NB4 (cell line): ENCODE measurements around the gene CADPS.

Experiments used
- DNase-seq: peaks from one replicate; pipeline ENCODE4 v3.0.0; 2010; ENCODE audit warnings: low read depth
- H3K4me3 ChIP-seq: one replicate; pipeline ENCODE4 v1.5.1; 2011; ENCODE audit warnings: mild to moderate bottlenecking, low read depth, low read length, moderate library complexity
- MAX ChIP-seq: IDR thresholded peaks from 2 replicates; pipeline ENCODE4 v1.6.1; 2011; ENCODE audit warnings: low read depth, low read length
- MYC ChIP-seq: IDR thresholded peaks from 2 replicates; pipeline ENCODE4 v1.6.1; 2011; ENCODE audit warnings: low read depth, low read length
- POLR2A ChIP-seq: IDR thresholded peaks from 2 replicates; pipeline ENCODE4 v1.6.1; 2011; ENCODE audit warnings: mild to moderate bottlenecking; ENCODE audit not compliant: insufficient read length; ENCODE audit errors: extremely low read depth
- TF ChIP-seq, protein P1 (sequence below): IDR thresholded peaks from one replicate; pipeline ENCODE4 v1.5.1; 2012; ENCODE audit warnings: low read depth, low read length

CADPS gene

GRCh38 chr3:62732183-62732904 lies 142.9 kb downstream of the CADPS start:
- TF ChIP-seq MAX: no peak
- no peak for TF ChIP-seq MYC
- TF ChIP-seq, protein P1, sequence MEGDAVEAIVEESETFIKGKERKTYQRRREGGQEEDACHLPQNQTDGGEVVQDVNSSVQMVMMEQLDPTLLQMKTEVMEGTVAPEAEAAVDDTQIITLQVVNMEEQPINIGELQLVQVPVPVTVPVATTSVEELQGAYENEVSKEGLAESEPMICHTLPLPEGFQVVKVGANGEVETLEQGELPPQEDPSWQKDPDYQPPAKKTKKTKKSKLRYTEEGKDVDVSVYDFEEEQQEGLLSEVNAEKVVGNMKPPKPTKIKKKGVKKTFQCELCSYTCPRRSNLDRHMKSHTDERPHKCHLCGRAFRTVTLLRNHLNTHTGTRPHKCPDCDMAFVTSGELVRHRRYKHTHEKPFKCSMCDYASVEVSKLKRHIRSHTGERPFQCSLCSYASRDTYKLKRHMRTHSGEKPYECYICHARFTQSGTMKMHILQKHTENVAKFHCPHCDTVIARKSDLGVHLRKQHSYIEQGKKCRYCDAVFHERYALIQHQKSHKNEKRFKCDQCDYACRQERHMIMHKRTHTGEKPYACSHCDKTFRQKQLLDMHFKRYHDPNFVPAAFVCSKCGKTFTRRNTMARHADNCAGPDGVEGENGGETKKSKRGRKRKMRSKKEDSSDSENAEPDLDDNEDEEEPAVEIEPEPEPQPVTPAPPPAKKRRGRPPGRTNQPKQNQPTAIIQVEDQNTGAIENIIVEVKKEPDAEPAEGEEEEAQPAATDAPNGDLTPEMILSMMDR: no peak
- DNase-seq: no peak
- H3K4me3 ChIP-seq: no peak overlapping the region

GRCh38 chr3:62727981-62728380 lies 147.2 kb downstream of the CADPS start:
- H3K4me3 ChIP-seq: no peak overlapping the region
- TF ChIP-seq MYC (no peak), POLR2A (no peak), MAX (no peak)
- TF ChIP-seq, protein P1: no peak

GRCh38 chr3:62727536-62727935 lies 147.7 kb downstream of the CADPS start:
- DNase-seq: no peak
- no peak overlapping the region for H3K4me3 ChIP-seq
- TF ChIP-seq, protein P1: no peak
- TF ChIP-seq POLR2A: no peak
- no peak for TF ChIP-seq MAX
- no peak for TF ChIP-seq MYC

More at GRCh38 chr3:62727981-62728380, 147.2 kb downstream of the CADPS start:
- no peak for DNase-seq

DNA sequence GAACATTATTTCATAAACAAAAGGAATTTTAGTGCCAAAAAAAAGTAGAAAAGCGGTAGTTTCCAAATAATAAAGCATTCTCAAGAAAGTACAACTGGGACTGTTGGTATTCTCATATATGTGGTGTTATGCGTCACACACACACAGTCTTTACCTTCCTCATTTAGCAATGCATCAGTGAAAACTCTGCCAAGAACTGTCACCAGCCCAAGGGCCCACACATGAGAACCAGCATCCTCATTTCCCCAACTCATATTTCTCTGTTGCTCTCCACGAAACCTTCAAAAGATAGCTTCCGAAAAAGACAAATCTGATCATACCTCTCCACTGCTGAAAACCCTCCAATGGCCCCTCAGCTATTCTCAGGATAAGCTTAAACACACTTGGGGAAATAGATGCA lies 150.7 kb downstream of the CADPS start:
- TF ChIP-seq MYC: no peak
- TF ChIP-seq, protein P1: no peak
- TF ChIP-seq POLR2A: no peak
- no peak for TF ChIP-seq MAX

DNA sequence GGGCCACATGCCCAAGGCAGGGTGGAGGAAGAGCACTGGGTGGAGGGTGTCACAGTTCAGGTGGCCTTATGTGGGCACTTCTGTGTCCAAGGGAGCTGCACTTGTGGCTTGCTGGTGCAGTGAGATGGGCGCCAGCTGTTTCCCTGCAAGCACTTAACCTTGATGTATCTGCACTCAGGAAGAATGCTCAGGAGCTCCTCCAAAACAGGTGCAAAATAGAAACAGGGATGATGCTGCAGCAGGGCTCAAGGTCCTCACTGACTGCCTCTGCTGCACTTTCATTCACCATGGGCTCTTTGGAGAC lies 151.3 kb downstream of the CADPS start:
- H3K4me3 ChIP-seq: no peak overlapping the region
- no peak for TF ChIP-seq MYC
- TF ChIP-seq MAX: no peak
- TF ChIP-seq, protein P1: no peak
- no peak for TF ChIP-seq POLR2A
- no peak for DNase-seq

More for the DNA sequence above, 150.7 kb downstream of the CADPS start:
- DNase-seq: no peak
- H3K4me3 ChIP-seq: no peak overlapping the region
